WERI-Rb-1 (cell line): ENCODE results near the gene ZMYND8.

ENCODE experiments used
- DNase-seq: peaks from one replicate; pipeline ENCODE4 v3.0.0-alpha.2; 2020
- H3K27ac ChIP-seq: fragments of 250-450 bp; sonication (Bioruptor Pico); 2 replicates; pipeline ENCODE4 v1.5.1; 2020; ENCODE audit warnings: mild to moderate bottlenecking, moderate library complexity
- H3K27me3 ChIP-seq: fragments of 250-450 bp; sonication (Bioruptor Pico); 2 replicates; pipeline ENCODE4 v1.5.1; 2021; ENCODE audit warnings: mild to moderate bottlenecking, low read depth, moderate library complexity; ENCODE audit not compliant: insufficient read depth, severe bottlenecking
- H3K36me3 ChIP-seq: fragments of 250-450 bp; sonication (Bioruptor Pico); 2 replicates; pipeline ENCODE4 v1.5.1; 2020; ENCODE audit warnings: mild to moderate bottlenecking, moderate library complexity
- H3K4me3 ChIP-seq: 2 replicates; pipeline ENCODE4 v1.5.1; 2011; ENCODE audit warnings: low read depth, mild to moderate bottlenecking, control low read depth, low read length
- H3K9me3 ChIP-seq: fragments of 250-450 bp; sonication (Bioruptor Pico); 2 replicates; pipeline ENCODE4 v1.5.1; 2021; ENCODE audit warnings: mild to moderate bottlenecking, moderate library complexity; ENCODE audit not compliant: severe bottlenecking
- CTCF ChIP-seq: IDR thresholded peaks from 2 replicates; pipeline ENCODE4 v1.5.1; 2011; ENCODE audit warnings: low read depth, mild to moderate bottlenecking, control low read depth, inconsistent platforms, low read length

Gene ZMYND8

GRCh38 chr20:47216819-47217410 lies 139.6 kb downstream of the ZMYND8 start:
- no peaks in the 10 kb centered on the region for H3K9me3 ChIP-seq
- no peak overlapping the region for H3K27ac ChIP-seq
- TF ChIP-seq CTCF, result no peak
- H3K4me3 ChIP-seq, result no peak overlapping the region
- H3K27me3 ChIP-seq, result no peaks in the 10 kb centered on the region
- H3K36me3 ChIP-seq, result peaks cover 84% of the 10 kb centered on the region
- DNase-seq, result no peak

DNA sequence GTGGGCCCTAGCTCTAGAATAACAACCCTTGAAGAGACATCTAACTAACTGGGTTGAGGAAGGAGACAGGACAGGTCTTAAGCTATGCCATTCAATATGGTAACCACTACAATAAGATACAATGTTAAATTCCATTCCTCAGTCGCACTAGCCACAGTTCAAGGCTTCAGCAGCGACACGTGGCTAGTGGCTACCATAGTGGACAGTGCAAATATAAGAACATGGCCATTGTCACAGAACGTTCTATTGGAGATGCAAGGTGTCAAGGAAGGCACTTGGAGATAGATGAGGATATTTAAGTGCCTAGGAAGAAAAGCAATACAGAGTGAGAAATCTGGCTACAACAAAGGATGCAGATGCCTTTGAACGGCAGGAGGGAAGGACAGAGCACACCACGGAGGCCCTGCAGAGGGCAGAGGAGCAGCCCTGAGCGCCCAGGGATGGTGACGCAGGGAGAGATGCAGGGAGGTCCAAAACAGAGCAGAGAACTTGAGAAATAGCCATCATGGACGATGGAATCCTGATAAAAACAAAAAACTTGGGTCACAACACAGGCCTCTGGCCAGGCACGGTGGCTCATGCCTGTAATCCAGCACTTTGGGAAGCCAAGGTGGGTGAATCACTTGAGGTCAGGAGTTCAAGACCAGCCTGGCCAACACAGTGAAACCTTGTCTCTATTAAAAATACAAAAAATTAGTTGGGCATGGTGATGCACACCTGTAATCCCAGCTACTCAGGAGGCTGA lies 140.7 kb downstream of the ZMYND8 start:
- H3K36me3 ChIP-seq, result peaks cover 84% of the 10 kb centered on the region
- H3K9me3 ChIP-seq, result no peaks in the 10 kb centered on the region
- no peaks in the 10 kb centered on the region for H3K27me3 ChIP-seq
- DNase-seq, result no peak
- no peak for TF ChIP-seq CTCF
- no peak overlapping the region for H3K4me3 ChIP-seq
- no peak overlapping the region for H3K27ac ChIP-seq

GRCh38 chr20:47213966-47214365 lies 142.5 kb downstream of the ZMYND8 start:
- Histone ChIP-seq H3K36me3 (peaks cover 84% of the 10 kb centered on the region), H3K4me3 (no peak overlapping the region), H3K27me3 (no peaks in the 10 kb centered on the region), H3K27ac (no peak overlapping the region), H3K9me3 (no peaks in the 10 kb centered on the region)
- no peak for DNase-seq
- TF ChIP-seq CTCF, result no peak

- H3K9me3 ChIP-seq, result no peaks in the 10 kb centered on the region
- no peak overlapping the region for H3K4me3 ChIP-seq
- DNase-seq, result no peak
- peaks cover 77% of the 10 kb centered on the region for H3K36me3 ChIP-seq
- TF ChIP-seq CTCF, result no peak
- H3K27me3 ChIP-seq, result no peaks in the 10 kb centered on the region
- no peak overlapping the region for H3K27ac ChIP-seq
Measured at GRCh38 chr20:47212606-47213207, 143.8 kb downstream of the ZMYND8 start.

DNA sequence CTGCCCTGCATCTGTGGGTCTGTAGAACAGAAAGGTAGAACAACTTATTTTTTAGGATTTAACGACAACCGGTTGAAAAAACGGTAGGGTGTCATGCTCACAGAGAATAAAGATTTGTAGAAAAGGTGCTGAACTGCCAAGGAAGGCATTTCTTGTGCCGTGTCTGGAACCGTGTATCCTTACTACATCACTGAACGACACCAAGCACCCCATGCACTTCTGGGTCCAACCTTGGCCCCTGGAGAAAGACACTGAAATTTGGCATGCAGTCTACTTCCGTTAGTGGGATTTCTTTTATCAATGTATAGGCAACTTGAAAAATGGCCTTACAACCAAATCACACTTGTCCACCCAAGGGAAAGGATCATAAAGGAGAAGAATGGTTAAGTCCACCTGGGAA lies 145.5 kb downstream of the ZMYND8 start:
- H3K4me3 ChIP-seq, result no peak overlapping the region
- no peaks in the 10 kb centered on the region for H3K27me3 ChIP-seq
- H3K36me3 ChIP-seq, result peaks cover 66% of the 10 kb centered on the region
- no peak overlapping the region for H3K27ac ChIP-seq
- DNase-seq, result no peak
- TF ChIP-seq CTCF, result no peak
- H3K9me3 ChIP-seq, result no peaks in the 10 kb centered on the region
